GM23338 (cell line): ENCODE results near the gene ZYX.

Experiments used
- CREB1 ChIP-seq: fragments of 250-450 bp; sonication (Bioruptor Pico); IDR thresholded peaks from 2 replicates; pipeline ENCODE4 v1.5.0; 2020; ENCODE audit warnings: low read depth, mild to moderate bottlenecking, moderate library complexity
- EZH2 ChIP-seq: fragments of 200-600 bp; sonication (generic); IDR thresholded peaks from one replicate; pipeline ENCODE4 v1.8.0; 2017; ENCODE audit warnings: antibody characterized with exemption, mild to moderate bottlenecking, low read depth; ENCODE audit not compliant: unreplicated experiment
- EZH2phosphoT487 ChIP-seq: fragments of 200-600 bp; sonication (generic); IDR thresholded peaks from one replicate; pipeline ENCODE4 v1.8.1; 2018; ENCODE audit warnings: antibody characterized with exemption; ENCODE audit not compliant: unreplicated experiment
- JUNB ChIP-seq: IDR thresholded peaks from one replicate; pipeline ENCODE4 v1.6.1; 2016; ENCODE audit warnings: antibody characterized with exemption; ENCODE audit not compliant: unreplicated experiment
- NANOG ChIP-seq: IDR thresholded peaks from 2 replicates; pipeline ENCODE4 v1.6.1; 2016; ENCODE audit warnings: antibody characterized with exemption, borderline replicate concordance
- POLR2AphosphoS5 ChIP-seq: IDR thresholded peaks from 2 replicates; pipeline ENCODE4 v1.6.1; 2016; ENCODE audit warnings: antibody characterized with exemption, low read depth
- TF ChIP-seq, protein P1 (sequence below), 2 experiments: fragments of 200-600 bp in 1 of 2; sonication (generic) in 1 of 2; conservative IDR thresholded peaks; 2 replicates each; pipeline versions ENCODE4 v1.5.1 to v1.6.1; 2016 to 2017; ENCODE audit warnings: antibody characterized with exemption in 2 of 2, low read depth in 2 of 2, mild to moderate bottlenecking in 2 of 2, moderate library complexity in 1 of 2
- TF ChIP-seq, protein P2 (sequence below): IDR thresholded peaks from 2 replicates; pipeline ENCODE4 v1.6.1; 2016; ENCODE audit warnings: antibody characterized with exemption
- TF ChIP-seq, protein P3 (sequence below): IDR thresholded peaks from one replicate; pipeline ENCODE4 v1.6.1; 2018; ENCODE audit warnings: antibody characterized with exemption; ENCODE audit not compliant: unreplicated experiment

DNA sequence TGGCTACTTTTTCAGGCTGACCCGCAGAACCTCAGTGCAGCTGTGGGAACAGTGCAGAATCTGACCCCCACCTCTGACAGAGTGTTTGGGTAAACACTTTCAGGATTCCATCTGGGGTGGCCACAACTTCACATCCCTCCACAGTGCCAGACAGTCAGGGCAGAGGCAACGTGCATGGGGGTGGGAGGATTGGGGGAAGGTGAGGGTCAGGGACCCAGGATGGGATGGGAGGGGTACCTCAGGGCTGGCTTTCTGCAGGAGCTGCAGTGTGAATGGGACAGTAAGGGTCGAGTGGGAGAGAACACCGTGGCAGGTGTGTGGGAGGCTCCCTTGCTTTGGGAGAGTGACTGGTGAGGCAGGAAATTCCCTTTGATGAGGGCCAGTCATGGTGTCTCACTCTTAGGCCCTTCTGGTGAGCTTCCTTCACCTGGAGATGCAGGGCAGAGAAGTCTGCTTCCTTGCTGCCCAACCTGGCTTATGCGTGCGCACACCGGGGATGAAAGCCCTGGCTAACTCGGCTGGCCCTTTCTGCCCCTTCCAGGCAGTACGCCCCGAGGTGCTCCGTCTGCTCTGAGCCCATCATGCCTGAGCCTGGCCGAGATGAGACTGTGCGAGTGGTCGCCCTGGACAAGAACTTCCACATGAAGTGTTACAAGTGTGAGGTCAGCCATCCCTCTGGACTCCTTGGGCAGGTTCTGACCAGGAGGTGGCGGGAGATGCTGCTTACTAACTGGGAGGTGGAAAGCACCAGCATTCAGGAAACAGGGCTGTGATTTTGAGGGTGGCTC lies 8.4 kb downstream of the ZYX start:
- TF ChIP-seq, protein P1, sequence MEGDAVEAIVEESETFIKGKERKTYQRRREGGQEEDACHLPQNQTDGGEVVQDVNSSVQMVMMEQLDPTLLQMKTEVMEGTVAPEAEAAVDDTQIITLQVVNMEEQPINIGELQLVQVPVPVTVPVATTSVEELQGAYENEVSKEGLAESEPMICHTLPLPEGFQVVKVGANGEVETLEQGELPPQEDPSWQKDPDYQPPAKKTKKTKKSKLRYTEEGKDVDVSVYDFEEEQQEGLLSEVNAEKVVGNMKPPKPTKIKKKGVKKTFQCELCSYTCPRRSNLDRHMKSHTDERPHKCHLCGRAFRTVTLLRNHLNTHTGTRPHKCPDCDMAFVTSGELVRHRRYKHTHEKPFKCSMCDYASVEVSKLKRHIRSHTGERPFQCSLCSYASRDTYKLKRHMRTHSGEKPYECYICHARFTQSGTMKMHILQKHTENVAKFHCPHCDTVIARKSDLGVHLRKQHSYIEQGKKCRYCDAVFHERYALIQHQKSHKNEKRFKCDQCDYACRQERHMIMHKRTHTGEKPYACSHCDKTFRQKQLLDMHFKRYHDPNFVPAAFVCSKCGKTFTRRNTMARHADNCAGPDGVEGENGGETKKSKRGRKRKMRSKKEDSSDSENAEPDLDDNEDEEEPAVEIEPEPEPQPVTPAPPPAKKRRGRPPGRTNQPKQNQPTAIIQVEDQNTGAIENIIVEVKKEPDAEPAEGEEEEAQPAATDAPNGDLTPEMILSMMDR (conservative IDR thresholded peaks at IDR 0.05; ENCODE audit: low read depth in 2 of 2), result peak in 1 of 2 experiments; percentile 45; a peak in 2 of 4 replicates
- no peak for TF ChIP-seq EZH2
- TF ChIP-seq CREB1 (CRISPR knock-in tag), result no peak
- TF ChIP-seq, protein P2, sequence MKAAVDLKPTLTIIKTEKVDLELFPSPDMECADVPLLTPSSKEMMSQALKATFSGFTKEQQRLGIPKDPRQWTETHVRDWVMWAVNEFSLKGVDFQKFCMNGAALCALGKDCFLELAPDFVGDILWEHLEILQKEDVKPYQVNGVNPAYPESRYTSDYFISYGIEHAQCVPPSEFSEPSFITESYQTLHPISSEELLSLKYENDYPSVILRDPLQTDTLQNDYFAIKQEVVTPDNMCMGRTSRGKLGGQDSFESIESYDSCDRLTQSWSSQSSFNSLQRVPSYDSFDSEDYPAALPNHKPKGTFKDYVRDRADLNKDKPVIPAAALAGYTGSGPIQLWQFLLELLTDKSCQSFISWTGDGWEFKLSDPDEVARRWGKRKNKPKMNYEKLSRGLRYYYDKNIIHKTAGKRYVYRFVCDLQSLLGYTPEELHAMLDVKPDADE, result no peak
- TF ChIP-seq JUNB, result no peak
- no peak for TF ChIP-seq EZH2phosphoT487
- no peak for TF ChIP-seq POLR2AphosphoS5
- TF ChIP-seq, protein P3, sequence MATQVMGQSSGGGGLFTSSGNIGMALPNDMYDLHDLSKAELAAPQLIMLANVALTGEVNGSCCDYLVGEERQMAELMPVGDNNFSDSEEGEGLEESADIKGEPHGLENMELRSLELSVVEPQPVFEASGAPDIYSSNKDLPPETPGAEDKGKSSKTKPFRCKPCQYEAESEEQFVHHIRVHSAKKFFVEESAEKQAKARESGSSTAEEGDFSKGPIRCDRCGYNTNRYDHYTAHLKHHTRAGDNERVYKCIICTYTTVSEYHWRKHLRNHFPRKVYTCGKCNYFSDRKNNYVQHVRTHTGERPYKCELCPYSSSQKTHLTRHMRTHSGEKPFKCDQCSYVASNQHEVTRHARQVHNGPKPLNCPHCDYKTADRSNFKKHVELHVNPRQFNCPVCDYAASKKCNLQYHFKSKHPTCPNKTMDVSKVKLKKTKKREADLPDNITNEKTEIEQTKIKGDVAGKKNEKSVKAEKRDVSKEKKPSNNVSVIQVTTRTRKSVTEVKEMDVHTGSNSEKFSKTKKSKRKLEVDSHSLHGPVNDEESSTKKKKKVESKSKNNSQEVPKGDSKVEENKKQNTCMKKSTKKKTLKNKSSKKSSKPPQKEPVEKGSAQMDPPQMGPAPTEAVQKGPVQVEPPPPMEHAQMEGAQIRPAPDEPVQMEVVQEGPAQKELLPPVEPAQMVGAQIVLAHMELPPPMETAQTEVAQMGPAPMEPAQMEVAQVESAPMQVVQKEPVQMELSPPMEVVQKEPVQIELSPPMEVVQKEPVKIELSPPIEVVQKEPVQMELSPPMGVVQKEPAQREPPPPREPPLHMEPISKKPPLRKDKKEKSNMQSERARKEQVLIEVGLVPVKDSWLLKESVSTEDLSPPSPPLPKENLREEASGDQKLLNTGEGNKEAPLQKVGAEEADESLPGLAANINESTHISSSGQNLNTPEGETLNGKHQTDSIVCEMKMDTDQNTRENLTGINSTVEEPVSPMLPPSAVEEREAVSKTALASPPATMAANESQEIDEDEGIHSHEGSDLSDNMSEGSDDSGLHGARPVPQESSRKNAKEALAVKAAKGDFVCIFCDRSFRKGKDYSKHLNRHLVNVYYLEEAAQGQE, result no peak
- TF ChIP-seq NANOG, result no peak
